Measurements from ENCODE around the gene FIGN.

Gene FIGN

DNA sequence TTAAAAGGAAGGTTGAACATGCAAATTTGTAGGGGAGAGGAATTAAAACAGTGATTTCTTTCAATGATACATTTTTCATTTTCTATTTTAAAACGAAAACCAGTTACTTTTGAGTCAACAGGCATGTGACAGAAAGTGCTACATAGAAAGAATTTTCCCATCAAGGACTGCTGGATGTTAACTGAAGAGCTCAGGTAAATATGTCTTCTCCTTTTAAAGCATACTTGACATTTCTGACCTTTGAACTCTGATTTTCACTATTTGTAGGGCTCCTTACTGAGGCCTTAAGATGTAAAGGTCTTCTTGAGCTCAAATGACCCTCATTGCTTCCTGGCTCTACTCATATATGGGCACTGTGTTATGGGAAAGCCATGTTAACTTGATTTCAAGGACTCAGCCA, 32.4 kb downstream of the FIGN start:
- no peaks in the 10 kb centered on the region for H3K4me1 Mint-ChIP-seq
- CTCF ChIA-PET = no interaction called here
- no peak overlapping the region for H3K27ac Mint-ChIP-seq
- no peak overlapping the region for H3K4me3 Mint-ChIP-seq
- H3K27me3 Mint-ChIP-seq = no peaks in the 10 kb centered on the region
- DNase-seq = no peak
- H3K9me3 Mint-ChIP-seq = peaks cover 2% of the 10 kb centered on the region
- H3K36me3 Mint-ChIP-seq = no peaks in the 10 kb centered on the region

DNA sequence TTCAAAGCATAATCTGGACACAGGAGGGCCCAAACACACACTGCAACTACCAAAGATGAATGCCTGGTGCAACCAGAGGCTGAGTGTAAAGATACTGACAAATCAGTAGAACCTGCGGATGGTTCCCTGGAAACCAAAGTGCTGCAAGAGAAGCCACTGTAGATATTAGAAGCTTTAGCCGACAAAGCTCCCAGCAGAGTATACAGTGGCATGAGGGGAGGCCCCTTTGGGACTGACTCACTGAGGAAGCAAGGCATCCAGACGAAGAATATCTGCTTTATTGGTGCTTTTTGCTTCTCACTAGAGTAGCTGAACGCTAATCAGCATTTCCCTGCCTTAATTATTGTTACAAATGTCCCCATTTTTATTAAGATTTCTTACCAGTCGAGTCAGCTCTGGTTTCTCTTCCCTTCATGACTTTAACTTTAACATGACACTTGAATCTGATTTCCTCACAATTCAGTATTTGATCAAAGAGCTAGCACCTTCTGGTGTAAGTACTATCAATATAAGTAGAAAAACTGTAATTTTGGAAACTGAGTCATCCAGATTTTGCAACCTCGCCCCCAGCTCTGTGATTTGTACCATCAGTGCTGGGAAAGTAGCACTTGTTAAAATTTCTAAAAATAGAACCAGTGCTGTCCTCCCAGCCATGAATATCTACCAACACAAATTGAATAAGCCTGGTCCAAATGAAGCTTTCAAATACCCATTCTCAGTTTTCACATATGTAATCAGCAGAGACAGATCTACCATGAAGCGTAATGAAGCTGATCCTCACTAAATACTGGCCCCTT, 34.2 kb downstream of the FIGN start:
- no peaks in the 10 kb centered on the region for H3K4me1 Mint-ChIP-seq
- H3K9me3 Mint-ChIP-seq = peaks cover 2% of the 10 kb centered on the region
- DNase-seq = no peak
- no peaks in the 10 kb centered on the region for H3K36me3 Mint-ChIP-seq
- CTCF ChIA-PET = no interaction called here
- no peak overlapping the region for H3K27ac Mint-ChIP-seq
- H3K4me3 Mint-ChIP-seq = no peak overlapping the region
- H3K27me3 Mint-ChIP-seq = no peaks in the 10 kb centered on the region

DNA sequence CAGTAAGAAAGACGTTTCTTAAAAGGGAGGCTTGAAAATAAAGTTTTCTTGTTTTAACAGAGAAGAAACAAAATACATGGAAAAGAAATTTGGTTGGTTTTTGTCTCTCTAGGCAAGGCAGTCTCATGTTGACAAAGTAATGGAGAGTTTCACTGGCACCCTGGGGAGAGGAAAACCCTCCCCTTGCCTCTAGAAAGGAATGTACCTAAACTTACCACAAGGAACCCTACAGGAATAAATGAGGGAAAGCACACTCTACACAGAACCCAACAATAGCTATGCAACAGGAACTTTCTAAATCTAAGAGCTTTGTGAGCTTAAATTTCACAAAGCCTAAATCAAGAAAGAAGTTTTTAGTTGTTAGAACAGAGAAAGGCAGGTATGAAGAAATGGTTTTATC, 37.0 kb downstream of the FIGN start:
- H3K27ac Mint-ChIP-seq = no peak overlapping the region
- no peaks in the 10 kb centered on the region for H3K4me1 Mint-ChIP-seq
- peaks cover 8% of the 10 kb centered on the region for H3K9me3 Mint-ChIP-seq
- no peak for DNase-seq
- no peak overlapping the region for H3K4me3 Mint-ChIP-seq
- CTCF ChIA-PET = no interaction called here
- no peaks in the 10 kb centered on the region for H3K27me3 Mint-ChIP-seq
- no peaks in the 10 kb centered on the region for H3K36me3 Mint-ChIP-seq

- H3K4me3 Mint-ChIP-seq = no peak overlapping the region
- CTCF ChIA-PET = no interaction called here
- no peaks in the 10 kb centered on the region for H3K4me1 Mint-ChIP-seq
- peaks cover 8% of the 10 kb centered on the region for H3K9me3 Mint-ChIP-seq
- no peak overlapping the region for H3K27ac Mint-ChIP-seq
- H3K36me3 Mint-ChIP-seq = no peaks in the 10 kb centered on the region
- H3K27me3 Mint-ChIP-seq = no peaks in the 10 kb centered on the region
- DNase-seq = no peak
These were observed 37.8 kb downstream of the FIGN start for GRCh38 chr2:163697846-163698637.

- Mint-ChIP-seq H3K4me3 (no peak overlapping the region), H3K4me1 (no peaks in the 10 kb centered on the region), H3K9me3 (peaks cover 8% of the 10 kb centered on the region), H3K36me3 (no peaks in the 10 kb centered on the region), H3K27ac (no peak overlapping the region), H3K27me3 (no peaks in the 10 kb centered on the region)
- CTCF ChIA-PET = no interaction called here
- no peak for DNase-seq
These were observed 38.4 kb downstream of the FIGN start for GRCh38 chr2:163697429-163697828.

GRCh38 chr2:163693484-163693883, 42.3 kb downstream of the FIGN start:
- Mint-ChIP-seq H3K4me3 (no peak overlapping the region), H3K9me3 (peaks cover 8% of the 10 kb centered on the region), H3K4me1 (no peaks in the 10 kb centered on the region), H3K27ac (no peak overlapping the region), H3K36me3 (no peaks in the 10 kb centered on the region), H3K27me3 (no peaks in the 10 kb centered on the region)
- no peak for DNase-seq
- CTCF ChIA-PET = no interaction called here

- no peaks in the 10 kb centered on the region for H3K27me3 Mint-ChIP-seq
- CTCF ChIA-PET = no interaction called here
- H3K4me1 Mint-ChIP-seq = no peaks in the 10 kb centered on the region
These were observed 43.0 kb downstream of the FIGN start for GRCh38 chr2:163692611-163693482.

DNA sequence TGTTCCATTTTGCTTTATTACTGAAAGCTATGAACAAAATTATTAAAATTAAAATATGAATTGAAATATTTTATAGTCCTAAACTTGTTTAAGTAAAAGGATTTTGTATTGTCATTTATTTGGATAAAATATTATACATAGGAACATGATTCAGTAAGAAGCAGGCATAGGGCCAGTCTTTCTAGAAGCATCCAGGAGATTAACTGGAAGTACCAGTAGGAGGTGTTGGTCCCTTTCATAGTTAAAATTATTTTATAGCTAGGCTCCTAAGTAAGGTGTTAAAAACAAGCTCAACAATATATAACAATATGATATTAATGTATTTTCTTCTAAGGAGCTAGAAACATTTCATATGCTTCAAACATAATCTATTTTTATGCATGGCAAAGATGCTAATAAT, 43.7 kb downstream of the FIGN start:
- H3K4me1 Mint-ChIP-seq = no peaks in the 10 kb centered on the region

More at GRCh38 chr2:163692611-163693482, 43.0 kb downstream of the FIGN start:
- Mint-ChIP-seq H3K36me3 (no peaks in the 10 kb centered on the region), H3K4me3 (no peak overlapping the region), H3K27ac (no peak overlapping the region), H3K9me3 (peaks cover 8% of the 10 kb centered on the region)
- no peak for DNase-seq

GRCh38 chr2:163690896-163691295, 44.9 kb downstream of the FIGN start:
- H3K27me3 Mint-ChIP-seq = no peaks in the 10 kb centered on the region
- no peak overlapping the region for H3K27ac Mint-ChIP-seq
- no peak for DNase-seq
- CTCF ChIA-PET = no interaction called here
- H3K4me1 Mint-ChIP-seq = no peaks in the 10 kb centered on the region
- H3K4me3 Mint-ChIP-seq = no peak overlapping the region
- no peaks in the 10 kb centered on the region for H3K36me3 Mint-ChIP-seq
- peaks cover 3% of the 10 kb centered on the region for H3K9me3 Mint-ChIP-seq

More for the DNA sequence above, 43.7 kb downstream of the FIGN start:
- Mint-ChIP-seq H3K4me3 (no peak overlapping the region), H3K9me3 (peaks cover 8% of the 10 kb centered on the region), H3K27ac (no peak overlapping the region), H3K36me3 (no peaks in the 10 kb centered on the region), H3K27me3 (no peaks in the 10 kb centered on the region)
- CTCF ChIA-PET = no interaction called here
- no peak for DNase-seq

DNA sequence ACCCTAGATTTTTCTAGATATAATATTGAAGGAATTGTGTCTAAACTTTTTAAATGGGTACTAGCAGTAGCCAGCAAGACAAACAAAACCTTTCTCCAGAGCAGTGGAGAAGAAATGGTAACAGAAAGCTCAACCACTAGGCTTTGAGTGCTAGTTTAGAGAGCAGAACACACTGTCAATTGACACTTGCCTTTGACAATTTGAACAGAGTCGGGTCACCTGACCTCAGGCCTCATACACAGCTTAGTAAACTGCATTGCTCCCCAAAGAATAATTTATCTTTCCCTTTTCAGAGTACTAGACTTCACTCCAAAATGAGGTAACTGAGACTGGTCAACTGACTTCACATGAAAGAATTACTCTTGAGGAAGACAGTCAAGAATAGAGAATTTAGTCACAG, 48.6 kb downstream of the FIGN start:
- Mint-ChIP-seq H3K9me3 (no peaks in the 10 kb centered on the region), H3K27me3 (no peaks in the 10 kb centered on the region), H3K36me3 (no peaks in the 10 kb centered on the region), H3K27ac (no peak overlapping the region), H3K4me3 (no peak overlapping the region), H3K4me1 (no peaks in the 10 kb centered on the region)
- no peak for DNase-seq
- CTCF ChIA-PET = no interaction called here

DNA sequence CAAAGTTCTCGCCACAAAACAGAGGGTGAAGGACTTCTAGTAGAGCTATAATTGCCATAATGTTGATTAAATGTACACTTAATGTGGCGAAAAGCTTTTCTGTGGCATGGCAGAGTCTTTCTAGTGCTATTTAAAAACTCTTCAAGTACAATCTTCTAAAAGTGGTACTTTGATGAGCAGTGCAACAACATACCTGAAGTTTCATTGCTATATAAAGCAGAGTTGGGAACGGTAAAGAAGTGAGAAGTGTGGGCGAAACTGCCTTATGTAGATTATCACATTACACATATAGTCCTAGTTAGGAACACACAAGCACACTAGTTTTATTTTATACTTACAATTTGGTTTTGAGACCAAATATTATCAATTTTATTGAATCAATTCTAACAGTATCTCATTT, 49.5 kb downstream of the FIGN start:
- DNase-seq = no peak
- CTCF ChIA-PET = no interaction called here
- Mint-ChIP-seq H3K27me3 (no peaks in the 10 kb centered on the region), H3K9me3 (no peaks in the 10 kb centered on the region), H3K4me3 (no peak overlapping the region), H3K4me1 (no peaks in the 10 kb centered on the region), H3K27ac (no peak overlapping the region), H3K36me3 (no peaks in the 10 kb centered on the region)

- no peaks in the 10 kb centered on the region for H3K27me3 Mint-ChIP-seq
- no peak overlapping the region for H3K27ac Mint-ChIP-seq
- no peak overlapping the region for H3K4me3 Mint-ChIP-seq
- H3K4me1 Mint-ChIP-seq = no peaks in the 10 kb centered on the region
- CTCF ChIA-PET = no interaction called here
- no peaks in the 10 kb centered on the region for H3K36me3 Mint-ChIP-seq
- no peak for DNase-seq
- H3K9me3 Mint-ChIP-seq = peaks cover 2% of the 10 kb centered on the region
These were observed 53.1 kb downstream of the FIGN start for GRCh38 chr2:163682695-163683094.

- Mint-ChIP-seq H3K27ac (no peak overlapping the region), H3K36me3 (no peaks in the 10 kb centered on the region), H3K4me3 (no peak overlapping the region), H3K27me3 (no peaks in the 10 kb centered on the region), H3K9me3 (peaks cover 2% of the 10 kb centered on the region), H3K4me1 (no peaks in the 10 kb centered on the region)
- DNase-seq = no peak
- CTCF ChIA-PET = no interaction called here
These were observed 54.1 kb downstream of the FIGN start for GRCh38 chr2:163681745-163682144.

DNA sequence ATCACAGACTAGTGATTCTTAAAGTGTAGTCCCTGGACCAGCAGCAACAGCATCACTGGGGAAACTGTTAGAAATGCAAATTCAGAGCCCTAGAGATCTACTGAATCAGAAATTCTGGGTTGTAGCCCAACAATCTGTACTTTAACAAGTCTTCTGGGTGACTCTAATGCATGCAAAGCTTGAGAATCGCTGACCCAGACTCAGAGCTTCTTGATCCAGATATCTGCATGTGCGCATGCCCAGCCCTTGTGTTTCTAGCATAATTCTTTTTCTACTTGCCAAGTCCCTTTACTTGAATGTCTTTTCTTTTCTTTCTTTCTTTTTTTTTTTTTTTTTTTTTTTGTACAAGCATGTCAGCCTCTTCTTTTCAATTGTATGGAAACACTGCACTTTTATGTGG, 60.4 kb downstream of the FIGN start:
- Mint-ChIP-seq H3K27me3 (no peaks in the 10 kb centered on the region), H3K4me1 (no peaks in the 10 kb centered on the region), H3K36me3 (no peaks in the 10 kb centered on the region), H3K4me3 (no peak overlapping the region), H3K27ac (no peak overlapping the region), H3K9me3 (peaks cover 2% of the 10 kb centered on the region)
- no peak for DNase-seq
- CTCF ChIA-PET = interaction anchor here (0.7 kb wide), 1 partner anchor 20 kb away, joined by 4 read pairs; no protein-coding TSS in a partner anchor
